ENCODE data around the gene ITPR1.

The ITPR1 gene

DNA sequence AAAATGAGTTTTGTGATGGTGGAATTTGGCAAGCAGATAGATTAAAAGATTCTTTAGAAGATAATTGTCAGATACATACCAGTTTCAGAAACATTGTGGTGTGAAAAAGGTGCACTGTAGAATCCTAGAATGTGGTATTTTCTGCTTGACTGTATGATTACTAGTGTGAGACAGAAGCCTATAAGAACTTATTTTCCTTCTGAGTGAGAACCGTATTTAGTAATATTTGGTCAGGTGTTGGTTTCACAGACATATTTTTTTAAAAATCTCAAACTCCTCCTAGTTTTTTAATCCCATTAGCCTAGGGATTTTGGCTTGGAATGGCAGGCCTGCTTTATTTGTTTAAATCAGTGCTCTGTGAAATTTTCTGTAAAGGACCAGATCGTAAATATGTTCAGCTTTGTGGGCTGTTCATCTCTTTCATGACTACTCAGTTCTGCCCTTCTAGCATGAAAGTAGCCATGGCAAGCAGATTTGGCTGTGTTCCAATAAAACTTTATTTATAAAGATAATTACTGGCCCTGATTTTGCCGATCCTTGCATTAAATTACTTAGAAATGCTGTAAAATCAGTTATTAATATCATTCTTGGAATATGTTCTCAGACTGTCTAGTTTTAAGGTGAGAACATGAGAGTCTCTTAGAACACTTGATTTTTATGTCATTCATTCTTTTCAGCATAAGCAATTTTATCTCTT, 205.1 kb downstream of the ITPR1 start:
- TF ChIP-seq, protein P1, sequence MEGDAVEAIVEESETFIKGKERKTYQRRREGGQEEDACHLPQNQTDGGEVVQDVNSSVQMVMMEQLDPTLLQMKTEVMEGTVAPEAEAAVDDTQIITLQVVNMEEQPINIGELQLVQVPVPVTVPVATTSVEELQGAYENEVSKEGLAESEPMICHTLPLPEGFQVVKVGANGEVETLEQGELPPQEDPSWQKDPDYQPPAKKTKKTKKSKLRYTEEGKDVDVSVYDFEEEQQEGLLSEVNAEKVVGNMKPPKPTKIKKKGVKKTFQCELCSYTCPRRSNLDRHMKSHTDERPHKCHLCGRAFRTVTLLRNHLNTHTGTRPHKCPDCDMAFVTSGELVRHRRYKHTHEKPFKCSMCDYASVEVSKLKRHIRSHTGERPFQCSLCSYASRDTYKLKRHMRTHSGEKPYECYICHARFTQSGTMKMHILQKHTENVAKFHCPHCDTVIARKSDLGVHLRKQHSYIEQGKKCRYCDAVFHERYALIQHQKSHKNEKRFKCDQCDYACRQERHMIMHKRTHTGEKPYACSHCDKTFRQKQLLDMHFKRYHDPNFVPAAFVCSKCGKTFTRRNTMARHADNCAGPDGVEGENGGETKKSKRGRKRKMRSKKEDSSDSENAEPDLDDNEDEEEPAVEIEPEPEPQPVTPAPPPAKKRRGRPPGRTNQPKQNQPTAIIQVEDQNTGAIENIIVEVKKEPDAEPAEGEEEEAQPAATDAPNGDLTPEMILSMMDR (IDR thresholded peaks at IDR 0.05; ENCODE audit: low read depth, low read length), result no peak
- DNase-seq (ENCODE audit: extremely low read depth, low read depth), result no peak

DNA sequence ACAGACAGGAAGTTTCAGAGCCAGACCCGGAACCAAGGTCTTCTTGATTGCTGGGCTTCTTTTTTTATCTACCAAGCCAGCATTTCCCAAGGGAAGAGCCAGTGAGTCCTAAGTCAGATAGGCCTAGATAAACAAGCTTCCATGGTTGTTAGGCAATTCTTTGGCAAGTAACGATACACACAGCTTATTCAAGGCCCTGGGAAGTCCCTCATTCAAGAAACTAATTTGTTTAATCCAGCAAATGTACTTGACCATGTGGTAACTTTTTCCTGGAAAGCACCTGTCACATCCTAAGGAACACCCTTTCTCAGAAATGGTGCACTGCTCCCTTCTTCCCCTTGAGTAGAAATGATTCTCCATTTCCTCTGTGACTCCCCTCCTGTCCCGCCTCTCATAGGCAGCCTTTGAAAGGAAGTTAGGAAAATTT, 209.9 kb downstream of the ITPR1 start:
- TF ChIP-seq, protein P1 (IDR thresholded peaks at IDR 0.05; ENCODE audit: low read depth, low read length), result no peak
- no peak for DNase-seq (ENCODE audit: extremely low read depth, low read depth)

DNA sequence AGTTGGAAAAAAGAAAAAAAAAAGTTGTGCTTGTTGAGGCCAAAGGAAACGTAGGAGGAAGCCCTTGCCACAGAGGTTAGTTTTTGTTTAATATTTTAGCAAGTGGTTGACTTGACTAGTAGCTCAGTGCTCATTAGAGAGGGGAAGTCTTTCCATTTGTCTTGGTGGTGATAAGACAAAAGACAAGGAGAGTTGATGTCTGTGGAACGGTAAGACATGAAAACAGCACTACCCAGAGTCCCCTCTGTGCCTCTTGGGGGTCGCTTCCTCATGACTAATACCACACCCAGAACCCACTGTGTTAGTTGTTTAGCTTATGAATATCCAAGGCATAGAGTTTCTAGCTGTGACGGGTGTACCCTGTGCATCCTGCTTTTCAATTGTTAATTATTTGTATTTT, 211.4 kb downstream of the ITPR1 start:
- TF ChIP-seq, protein P1 (IDR thresholded peaks at IDR 0.05; ENCODE audit: low read depth, low read length), result no peak
- DNase-seq (ENCODE audit: extremely low read depth, low read depth), result no peak

DNA sequence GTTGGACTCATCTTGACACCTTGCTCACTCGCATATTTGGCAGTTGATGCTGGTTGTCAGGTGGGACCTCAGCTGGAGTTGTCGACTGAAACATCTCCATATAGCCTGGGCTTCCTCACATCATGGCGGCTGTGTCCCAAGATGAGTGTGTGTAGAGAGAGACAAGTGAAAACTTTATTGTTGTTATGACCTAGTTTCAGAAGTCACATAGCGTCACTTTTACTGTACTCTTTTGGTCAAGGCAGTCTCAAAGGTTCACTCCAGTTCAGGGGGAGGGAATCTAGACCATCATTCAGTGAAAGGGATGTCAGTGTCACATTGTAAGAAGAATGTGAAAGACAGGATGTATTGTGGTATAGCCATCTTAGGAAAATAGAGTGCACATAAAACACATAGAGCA, 214.2 kb downstream of the ITPR1 start:
- DNase-seq (ENCODE audit: extremely low read depth, low read depth), result no peak
- TF ChIP-seq, protein P1 (IDR thresholded peaks at IDR 0.05; ENCODE audit: low read depth, low read length), result no peak

DNA sequence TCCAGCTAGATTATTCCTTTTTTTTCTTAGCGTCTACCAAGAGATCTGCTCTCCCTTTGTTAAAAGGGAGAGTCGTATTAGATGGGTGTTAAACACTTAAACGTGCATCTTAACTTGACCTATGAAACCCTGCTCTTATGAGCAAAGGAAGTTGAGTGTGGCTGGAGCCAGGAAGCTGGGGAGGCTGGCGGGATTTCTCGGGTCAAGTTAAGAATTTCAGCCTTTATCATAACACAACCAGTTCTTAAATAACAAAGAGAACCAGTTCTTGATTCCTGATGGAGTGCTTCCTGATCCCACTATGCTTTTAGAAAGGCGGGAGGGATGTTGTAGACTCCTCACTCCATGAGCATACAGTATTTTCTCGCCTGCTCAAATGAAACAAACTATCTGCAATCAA, 215.1 kb downstream of the ITPR1 start:
- TF ChIP-seq, protein P1 (IDR thresholded peaks at IDR 0.05; ENCODE audit: low read depth, low read length), result no peak
- no peak for DNase-seq (ENCODE audit: extremely low read depth, low read depth)

DNA sequence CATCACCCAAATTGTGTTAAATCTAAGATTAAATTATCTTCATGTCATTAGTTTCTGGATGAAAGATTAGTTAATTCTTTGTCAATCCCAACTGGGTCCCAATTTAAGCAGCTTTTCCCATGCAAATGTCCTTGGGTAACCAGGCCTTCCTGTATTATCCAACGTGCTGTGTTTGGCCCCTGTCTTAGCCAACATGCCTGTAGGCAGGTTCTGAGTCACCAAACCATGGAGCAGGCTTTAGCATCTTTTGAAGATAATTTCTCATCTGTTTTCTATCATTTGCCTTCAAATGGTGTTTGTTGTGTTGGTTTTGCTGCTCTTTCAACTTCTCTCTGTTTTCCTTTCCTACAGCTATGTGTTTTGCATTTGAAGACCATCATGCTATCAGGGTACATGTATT, 216.2 kb downstream of the ITPR1 start:
- TF ChIP-seq, protein P1 (IDR thresholded peaks at IDR 0.05; ENCODE audit: low read depth, low read length), result no peak

DNA sequence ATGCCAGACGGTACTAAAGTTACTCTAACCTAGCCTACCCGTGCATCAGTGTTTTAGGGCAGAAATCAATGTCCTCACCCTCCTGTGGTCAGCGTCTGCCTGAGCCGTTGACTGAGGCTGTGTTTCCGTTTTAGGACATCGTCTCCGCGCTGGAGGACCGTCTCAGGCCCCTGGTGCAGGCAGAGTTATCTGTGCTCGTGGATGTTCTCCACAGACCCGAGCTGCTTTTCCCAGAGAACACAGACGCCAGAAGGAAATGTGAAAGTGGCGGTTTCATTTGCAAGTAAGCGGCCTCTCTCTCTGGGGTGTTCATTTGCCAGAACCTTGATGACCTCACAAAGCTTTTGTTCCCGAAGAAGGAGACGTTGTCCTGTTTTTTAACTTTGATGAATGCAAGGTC, 217.0 kb downstream of the ITPR1 start:
- TF ChIP-seq, protein P1 (IDR thresholded peaks at IDR 0.05; ENCODE audit: low read depth, low read length), result no peak
- DNase-seq (ENCODE audit: extremely low read depth, low read depth), result no peak

More for the DNA sequence above, 216.2 kb downstream of the ITPR1 start:
- no peak for DNase-seq (ENCODE audit: extremely low read depth, low read depth)
